ENCODE measurements around the gene MAGOH.
"Not testable (repeated sequence)": the region's sequence is repeated elsewhere in the genome, so short reads cannot be mapped to it uniquely, and the experiment has no call there.

The MAGOH gene

DNA sequence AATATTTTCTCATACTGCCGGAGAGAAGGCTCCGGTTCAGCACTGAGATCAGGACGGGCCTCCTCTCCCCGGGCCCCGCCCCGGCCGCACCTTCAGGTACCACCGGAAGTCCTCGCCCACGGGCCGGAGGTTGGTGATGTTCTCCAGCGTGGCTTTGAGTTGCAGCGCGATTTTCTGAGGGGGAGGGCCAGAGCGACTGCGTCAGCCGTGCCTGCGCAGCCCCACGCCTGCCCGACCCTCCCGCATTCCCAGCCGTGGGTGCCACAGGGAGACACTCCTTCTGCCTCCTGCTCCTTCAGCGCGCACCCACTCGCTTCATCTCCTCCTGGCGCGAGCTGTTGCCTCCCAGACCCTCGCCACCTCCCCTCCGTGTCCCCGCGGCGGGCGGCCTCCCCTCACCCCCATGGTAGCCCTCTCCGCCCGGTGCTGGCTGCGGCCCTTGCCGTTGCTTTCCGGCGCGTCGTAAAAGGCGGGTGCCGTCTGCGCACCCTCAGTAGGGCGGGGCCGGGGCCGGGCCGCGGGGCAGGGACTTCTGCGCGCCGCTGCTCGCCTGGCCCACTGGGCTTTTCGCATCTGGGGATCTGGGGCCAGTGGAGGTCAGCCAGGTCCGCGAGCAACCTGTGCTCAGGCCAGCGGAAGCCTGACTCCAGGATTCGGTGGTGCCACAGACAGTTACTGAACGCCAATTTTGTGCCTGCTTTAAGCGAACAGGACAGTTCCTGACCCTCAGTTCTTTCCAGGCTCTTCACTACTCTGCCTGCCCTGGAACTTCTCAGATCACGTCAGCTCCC lies 18.0 kb downstream of the MAGOH start, which contains the start of gene CZIB:
Gene CZIB (minus strand): TSS at position 464 of the 791 bp plus-strand sequence. CDS start 59 bp downstream, at position 405.
- peak; percentile 97 for DNase-seq (ENCODE audit: low read depth, low spot score)

DNA sequence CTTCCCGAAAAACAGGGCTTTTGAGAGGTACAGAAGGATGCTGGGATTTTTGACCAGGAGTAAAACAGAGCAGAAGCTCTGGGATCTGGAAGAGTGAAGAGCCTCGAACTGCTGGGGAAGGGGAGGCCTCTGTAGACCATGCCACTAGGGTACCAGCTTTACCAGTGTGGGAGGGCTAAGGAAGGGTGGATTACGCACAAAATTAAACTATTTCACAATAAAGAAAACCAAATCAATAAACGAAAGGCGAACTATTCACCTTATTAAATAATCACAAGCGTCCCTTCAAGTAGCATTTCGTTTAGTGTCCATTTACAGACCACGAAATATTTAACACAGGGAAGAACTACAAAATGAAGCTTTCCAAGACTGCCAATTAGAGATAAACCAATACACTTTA lies 18.6 kb downstream of the MAGOH start:
- DNase-seq (ENCODE audit: low read depth, low spot score), result no peak

DNA sequence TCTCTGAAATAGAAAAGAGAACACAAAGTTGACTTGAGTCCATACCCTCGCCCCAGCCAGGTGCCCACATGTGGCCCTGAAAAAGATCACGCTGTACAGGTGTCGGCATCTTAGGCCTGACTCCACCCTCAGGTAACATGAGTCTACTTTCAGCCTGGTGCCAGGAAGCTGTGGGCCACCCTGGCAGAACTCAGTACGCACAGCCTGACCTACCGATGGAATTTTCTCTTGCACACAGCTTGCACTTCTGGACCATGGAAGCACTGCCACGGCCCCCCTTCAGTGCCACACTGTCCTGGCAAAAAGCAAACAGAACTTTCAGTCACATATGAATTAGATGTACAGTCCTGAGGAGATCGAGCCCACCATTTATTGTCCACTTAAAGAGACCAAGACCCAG lies 20.1 kb downstream of the MAGOH start:
- no peak for DNase-seq (ENCODE audit: low read depth, low spot score)

DNA sequence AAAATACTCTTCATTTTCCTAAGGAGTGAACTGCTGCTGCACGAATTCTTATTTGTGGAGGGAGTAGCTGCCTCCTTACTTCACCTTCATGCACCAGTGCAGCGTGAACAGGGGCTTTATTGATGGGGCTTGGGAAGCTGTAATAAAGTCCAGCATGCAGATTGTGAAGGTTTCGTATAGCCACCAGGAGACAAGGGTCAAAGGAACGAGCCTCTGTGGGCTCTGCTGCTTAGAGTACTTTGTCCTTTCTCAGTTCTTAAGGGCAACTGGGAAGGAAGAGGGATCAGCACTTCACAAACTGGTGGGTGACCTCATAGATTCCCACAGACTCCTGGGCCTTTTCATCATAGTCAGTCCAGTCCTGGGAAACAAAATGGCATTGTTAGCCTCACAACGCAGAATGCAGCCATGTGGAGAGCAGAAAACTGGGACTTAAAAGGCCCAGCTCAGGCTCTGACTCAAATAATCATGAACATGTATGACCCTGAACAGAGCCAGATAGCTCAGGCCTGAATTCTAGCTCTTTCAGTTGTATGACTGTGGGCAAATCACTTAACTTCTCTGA lies 23.9 kb downstream of the MAGOH start:
- no peak for DNase-seq (ENCODE audit: low read depth, low spot score)

DNA sequence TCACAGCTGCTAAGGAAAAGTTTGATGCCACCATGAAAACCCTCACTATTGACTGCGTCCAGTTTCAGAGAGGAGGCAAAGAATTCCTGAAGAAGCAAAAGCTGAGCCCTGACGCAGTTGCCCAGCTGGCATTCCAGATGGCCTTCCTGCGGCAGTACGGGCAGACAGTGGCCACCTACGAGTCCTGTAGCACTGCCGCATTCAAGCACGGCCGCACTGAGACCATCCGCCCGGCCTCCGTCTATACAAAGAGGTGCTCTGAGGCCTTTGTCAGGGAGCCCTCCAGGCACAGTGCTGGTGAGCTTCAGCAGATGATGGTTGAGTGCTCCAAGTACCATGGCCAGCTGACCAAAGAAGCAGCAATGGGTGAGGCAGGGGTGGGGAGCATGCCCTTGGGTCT lies 27.4 kb downstream of the MAGOH start:
- no peak for DNase-seq (ENCODE audit: low read depth, low spot score)

DNA sequence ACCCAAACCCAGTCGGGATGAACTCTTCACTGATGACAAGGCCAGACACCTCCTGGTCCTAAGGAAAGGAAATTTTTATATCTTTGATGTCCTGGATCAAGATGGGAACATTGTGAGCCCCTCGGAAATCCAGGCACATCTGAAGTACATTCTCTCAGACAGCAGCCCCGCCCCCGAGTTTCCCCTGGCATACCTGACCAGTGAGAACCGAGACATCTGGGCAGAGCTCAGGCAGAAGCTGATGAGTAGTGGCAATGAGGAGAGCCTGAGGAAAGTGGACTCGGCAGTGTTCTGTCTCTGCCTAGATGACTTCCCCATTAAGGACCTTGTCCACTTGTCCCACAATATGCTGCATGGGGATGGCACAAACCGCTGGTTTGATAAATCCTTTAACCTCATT lies 28.0 kb downstream of the MAGOH start:
- DNase-seq (ENCODE audit: low read depth, low spot score), result no peak

DNA sequence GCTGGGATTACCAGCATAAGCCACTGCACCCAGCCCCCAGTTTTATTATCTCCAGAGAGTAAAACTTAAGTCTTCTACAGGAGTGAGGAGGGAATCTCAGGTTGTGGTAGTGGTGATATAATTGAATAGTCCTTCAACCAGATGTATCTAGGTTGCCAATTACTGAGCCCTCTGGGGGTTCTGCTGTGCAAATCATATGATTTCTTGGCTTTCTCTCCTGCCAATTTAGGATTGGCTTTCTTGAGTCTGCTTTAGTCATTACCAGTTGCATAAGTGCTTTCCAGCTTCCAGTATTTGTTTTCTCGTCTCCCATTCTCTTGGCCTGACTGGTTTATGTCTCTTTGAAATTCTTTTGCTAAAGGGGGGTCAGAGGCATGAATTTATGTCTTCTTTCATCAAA lies 30.6 kb downstream of the MAGOH start:
- no peak for DNase-seq (ENCODE audit: low read depth, low spot score)

DNA sequence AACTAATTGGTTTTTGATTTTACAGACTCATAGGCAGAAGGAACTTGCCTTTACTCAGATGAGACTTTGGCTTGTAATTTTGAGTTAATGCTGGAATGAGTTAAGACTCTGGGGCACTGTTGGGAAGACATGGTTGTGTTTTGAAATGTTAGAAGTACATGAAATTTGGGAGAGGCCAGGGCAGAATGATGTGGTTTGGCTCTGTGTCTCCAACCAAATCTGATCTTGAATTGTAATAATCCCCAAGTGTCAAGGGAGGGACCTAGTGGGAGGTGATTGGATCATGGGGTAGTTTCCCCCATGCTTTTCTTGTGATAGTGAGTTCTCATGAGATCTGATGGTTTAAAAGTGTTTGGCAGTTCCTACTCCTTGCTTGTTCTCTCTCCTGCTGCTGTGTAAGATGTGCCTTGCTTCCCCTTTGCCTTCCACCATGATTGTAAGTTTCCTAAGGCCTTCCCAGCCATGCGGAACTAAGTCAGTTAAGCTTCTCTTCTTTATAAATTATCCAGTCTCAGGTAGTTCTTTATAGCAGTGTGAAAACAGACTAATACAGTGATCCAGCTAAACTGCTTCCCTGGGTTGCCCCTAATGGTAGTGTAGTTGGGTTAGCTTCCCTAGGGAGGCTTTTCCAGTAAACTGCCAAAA lies 31.5 kb downstream of the MAGOH start:
- DNase-seq (ENCODE audit: low read depth, low spot score), result no peak

DNA sequence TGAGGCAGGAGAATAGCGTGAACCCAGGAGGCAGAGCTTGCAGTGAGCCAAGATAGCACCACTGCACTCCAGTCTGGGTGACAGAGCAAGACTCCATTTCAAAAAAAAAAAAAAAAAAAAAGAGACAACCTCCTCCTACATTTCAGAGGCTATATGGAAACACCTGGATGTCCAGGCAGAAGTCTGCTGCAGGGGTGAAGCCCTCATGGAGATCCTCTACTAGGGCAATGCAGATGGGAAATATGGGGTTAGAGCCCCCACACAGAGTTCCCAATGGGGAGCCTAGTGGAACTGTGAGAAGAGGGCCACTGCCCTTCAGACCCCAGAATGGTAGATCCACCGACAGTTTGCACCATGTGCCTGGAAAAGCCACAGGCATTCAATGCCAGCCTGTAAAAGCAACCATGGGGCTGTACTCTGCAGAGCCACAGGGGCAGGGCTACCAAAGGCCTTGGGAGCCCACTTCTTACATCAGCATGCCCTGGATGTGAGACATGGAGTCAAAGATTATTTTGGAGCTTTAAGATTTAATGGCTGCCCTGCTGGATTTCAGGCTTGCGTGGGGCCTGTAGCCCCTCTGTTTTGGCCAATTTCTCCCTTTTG lies 32.1 kb downstream of the MAGOH start:
- not testable (repeated sequence) for DNase-seq (ENCODE audit: low read depth, low spot score)

DNA sequence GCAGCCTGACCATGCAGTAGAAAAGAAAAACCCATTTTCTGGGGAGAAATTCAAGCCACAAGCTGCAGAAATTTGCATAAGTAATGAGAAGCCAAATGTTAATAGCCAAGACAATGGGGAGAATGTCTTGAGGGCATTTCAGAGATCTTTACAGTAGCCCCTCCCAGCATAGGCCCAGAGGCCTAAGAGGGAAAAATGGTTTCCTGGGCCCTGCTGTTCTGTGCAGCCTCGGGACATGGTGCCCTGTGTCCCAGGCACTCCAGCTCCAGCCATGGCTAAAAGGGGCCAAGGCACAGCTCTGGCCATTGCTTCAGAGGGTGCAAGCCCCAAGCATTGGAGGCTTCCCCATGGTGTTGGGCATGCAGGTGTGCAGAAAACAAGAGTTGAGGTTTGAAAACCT lies 32.8 kb downstream of the MAGOH start:
- DNase-seq (ENCODE audit: low read depth, low spot score), result not testable (repeated sequence)

DNA sequence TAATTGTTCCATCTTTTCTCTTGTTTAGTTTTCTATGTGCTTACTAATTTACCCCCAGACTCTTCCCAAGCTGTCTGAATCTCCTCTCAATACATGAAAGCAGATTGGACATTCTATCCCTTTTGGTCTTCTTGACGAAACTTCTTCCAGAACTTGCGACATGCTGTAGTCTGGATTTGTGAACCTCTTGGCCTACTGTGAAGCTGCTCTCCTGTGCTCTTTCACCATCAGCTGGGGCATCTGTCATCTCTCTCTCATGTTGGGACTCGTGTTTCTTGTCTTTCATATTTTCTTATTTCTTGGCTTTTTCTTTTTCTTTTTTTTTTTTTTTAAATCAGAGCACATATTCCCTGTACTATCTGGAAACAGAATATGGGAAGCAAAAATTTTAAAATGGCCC lies 34.9 kb downstream of the MAGOH start:
- no peak for DNase-seq (ENCODE audit: low read depth, low spot score)

DNA sequence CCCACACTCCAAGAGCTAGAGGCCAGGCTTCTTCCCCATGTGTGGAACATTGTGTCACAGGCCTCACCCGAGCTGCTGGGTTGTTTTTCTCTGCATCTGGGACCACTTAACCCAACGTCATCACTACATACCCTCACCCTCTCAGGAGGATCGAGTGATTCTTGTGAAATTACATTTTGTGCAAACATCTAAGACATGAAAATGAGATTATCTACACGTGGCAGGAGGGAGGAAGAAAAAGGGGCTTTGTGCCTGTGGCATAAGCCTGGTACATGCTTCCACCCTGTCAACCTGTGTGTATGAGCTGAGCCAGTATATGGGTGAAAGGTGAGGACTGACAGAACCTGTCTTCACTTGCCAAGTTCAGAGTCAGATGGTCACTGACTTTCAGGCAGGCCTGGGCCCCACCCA lies 40.1 kb downstream of the MAGOH start:
- no peak for DNase-seq (ENCODE audit: low read depth, low spot score)

DNA sequence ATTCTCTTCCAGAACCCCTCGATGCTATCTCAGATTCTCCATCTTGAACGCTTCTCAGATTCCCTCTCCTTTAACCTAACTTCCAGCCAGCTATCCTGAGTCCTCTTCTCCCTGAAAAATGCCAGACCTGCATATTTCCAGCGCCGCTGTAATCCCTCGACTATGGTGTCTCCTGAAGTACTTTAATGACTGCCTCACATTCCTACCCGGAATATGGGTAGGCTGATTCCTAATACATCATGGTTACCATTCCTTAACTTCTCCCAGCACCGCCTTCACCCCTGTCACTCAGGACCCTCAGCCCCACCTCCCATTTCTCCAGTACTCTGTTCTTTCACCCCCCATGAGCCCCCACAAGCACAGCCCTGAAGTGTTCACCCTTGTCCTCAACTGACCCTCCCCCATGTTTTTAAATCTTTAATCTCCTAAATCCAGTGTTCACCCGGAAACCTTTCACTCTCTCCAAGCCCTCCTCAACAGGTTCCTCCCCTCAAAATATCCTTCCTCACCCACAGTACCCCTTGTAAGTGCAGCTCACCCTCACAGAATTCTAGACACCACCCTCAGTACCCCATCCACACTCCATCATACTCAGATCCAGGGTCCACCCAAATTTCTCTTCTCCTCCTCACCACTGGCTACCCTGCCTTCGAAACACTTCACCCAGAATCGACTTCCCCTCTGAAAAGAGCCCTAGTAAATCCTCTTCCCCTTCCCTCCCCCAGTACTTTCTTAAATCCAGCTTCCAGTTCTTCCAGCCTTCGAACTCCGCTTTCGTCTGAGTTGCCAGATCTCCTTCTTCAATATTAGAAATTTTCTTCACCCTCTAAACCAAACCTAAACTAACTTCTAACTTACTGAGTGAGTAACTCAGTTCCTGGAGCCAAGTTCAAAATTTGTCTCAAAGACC lies 40.8 kb downstream of the MAGOH start:
- DNase-seq (ENCODE audit: low read depth, low spot score), result peak; percentile 49

DNA sequence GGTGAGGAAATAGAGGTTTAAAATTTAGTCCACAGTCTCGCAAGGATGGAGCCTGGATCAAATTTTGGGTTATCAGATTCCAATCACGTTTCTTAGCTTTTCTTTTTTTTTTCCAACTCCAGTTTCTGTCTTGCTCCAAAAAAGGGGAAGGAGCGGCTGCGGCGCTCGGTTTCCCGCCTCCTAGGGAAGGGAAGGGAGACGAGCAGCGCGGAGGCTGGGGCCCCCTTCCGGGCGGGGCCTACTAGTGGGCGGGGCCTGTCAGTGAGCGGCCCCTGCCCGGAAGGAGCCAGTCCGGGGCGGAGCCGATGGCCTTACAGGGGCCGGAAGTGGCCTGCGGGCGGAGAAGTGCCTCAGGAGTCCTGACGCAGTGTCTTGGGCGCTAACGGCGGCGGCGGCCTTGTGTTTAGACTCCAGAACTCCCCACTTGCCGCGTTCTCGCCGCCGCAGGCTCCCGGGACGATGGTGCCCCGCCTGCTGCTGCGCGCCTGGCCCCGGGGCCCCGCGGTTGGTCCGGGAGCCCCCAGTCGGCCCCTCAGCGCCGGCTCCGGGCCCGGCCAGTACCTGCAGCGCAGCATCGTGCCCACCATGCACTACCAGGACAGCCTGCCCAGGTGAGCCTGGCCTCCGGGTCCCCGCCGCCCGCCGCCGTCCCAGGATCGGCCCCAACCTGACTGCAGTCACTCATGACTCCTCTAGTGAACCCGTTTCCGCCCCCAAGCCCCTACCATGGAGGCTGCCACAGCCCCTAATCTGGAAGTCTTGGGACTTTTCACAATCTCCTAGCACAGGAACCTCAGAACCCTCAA lies 41.6 kb downstream of the MAGOH start, which contains the start of gene CPT2:
Gene CPT2 (plus strand): TSS at position 340 of the 806 bp plus-strand sequence. CDS start 120 bp downstream, at position 460.
- DNase-seq (ENCODE audit: low read depth, low spot score), result peak; percentile 96

DNA sequence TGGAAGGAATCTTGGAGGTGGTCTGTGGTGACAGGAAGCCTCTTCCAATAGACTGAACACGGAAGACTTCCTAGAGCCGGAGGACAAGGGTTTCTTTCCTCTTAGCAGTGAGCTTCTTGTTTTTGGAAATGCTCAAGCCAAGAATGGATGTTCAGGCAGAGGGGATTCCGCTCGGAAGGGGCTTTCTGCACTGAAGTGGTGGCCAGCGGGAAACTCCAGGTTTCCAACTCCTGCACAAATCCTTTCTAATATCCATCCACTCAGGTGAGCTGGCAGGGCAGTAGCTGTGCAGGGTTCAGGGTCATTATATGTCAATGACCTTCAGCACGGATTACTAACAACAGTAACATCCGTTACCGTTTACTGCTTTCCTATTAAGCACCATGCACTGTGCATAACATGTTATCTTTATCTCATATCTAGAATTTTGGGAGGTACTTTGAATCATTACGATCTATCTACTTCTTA lies 42.3 kb downstream of the MAGOH start:
- DNase-seq (ENCODE audit: low read depth, low spot score), result no peak

DNA sequence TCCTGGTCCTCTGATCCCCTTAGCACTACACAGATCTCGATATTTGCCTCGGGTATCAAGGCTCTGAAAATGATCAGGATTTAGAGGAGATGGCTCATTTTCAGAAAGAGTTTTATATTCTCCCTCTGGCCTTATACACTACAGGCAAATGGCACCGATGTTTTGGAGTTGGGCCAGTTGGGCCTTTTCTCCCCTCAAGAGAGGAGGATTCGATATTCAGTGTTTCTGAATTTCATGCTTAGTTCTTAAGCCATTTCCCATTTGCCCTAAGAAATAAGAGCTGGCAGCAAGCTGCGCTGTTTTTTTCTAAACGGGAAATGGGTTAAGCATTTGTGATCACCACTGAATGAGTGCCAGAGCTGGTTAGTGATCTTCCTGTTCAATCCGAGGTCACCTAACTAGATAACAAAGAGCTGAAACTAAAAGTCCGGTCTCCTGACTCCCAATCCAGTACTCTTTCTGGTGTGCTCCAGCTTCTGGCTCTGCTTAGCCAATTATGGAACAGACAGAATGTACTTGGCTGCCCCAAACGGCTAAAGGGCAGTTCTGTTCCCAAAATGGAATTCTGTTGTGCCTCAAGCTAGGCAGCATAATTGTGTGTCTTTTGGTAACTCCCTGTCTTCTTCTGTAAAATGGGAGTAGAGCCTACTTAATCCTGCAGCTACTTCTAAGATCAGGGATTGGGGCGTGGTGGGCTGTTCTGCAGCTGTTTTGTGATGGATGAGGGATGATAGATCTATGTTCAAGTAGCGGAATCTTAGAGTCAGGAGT lies 42.9 kb downstream of the MAGOH start:
- no peak for DNase-seq (ENCODE audit: low read depth, low spot score)

DNA sequence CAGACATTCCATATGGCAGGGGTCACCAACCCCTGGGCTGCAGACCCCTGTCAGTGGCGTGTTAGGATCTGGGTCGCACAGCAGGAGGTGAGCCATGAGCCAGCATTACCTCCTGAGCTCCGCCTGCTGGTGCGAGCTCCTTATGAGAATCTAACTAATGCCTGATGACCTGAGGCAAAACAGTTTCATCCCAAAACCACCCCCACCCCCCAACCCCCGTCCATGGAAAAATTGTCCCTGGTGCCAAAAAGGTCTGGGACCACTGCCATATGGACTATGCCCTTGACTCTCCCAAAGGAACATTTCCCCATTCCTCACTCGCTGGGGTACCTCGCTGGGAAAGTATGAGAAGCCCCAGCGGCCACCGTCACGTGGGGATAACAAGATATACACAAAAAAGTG lies 48.1 kb downstream of the MAGOH start:
- no peak for DNase-seq (ENCODE audit: low read depth, low spot score)

DNA sequence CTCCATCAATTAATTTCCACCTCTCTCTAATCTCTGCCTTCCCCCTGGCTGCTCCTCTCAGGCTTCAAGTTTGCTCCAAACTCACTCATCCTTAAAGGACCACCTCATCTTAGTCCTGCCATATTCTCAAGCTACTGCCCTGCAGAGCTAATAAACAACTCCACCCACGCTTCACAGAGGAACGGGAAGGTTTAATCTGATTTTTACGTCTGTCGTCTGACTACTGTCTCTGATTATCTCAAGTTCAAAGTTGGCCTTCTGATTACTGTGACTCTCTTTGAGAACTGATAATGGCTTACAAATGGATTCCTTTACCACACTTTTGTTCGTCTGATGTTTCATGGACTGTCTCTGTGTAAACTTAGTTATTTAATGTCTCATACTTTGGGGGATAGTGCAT lies 49.3 kb downstream of the MAGOH start:
- no peak for DNase-seq (ENCODE audit: low read depth, low spot score)

DNA sequence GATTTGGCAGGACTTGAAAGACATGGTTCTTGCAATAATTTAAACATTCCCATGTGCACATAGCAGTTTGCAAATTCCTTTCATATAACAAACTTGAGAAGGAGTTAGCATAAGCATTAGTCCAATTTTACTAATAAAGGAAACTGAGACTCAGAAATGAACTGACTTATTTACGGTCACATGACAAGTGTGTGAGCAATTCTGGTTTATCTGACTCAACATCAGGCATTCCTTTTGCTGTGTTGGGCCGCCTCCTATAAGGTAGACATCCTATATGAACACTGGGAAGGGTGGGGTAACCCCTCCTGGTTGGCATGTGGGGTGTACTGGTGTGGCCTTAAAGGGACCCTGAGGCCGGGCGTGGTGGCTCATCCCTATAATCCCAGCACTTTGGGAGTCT lies 50.2 kb downstream of the MAGOH start:
- no peak for DNase-seq (ENCODE audit: low read depth, low spot score)

DNA sequence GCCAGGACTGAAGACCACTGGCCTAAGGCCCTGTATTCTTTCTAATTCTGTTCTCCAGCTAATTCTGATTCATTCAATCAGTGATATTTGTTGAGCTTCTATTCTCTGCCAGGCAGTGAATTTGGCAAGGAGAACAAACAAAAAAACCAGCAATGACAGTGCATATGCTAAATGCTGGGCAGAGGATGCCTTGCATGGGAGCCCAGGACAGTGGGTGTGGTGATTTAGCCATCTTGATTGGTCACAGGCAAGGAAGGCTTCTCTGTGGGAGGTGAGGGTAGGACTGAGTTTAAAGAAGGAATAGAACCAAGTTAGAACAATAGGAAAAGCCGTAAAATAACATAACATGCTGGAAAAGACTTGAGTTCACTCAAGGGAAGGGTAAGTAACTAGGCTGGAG lies 50.9 kb downstream of the MAGOH start:
- no peak for DNase-seq (ENCODE audit: low read depth, low spot score)

Data from astrocyte of the hippocampus (primary cell).